WTC11 (cell line): ENCODE measurements around the gene RABL6. TPM values are rescaled to one million over a fixed set of nuclear protein-coding genes. Genes with fewer than 3 reads are reported as not detected.
"Not testable (repeated sequence)": the region's sequence is repeated elsewhere in the genome, so short reads cannot be mapped to it uniquely, and the experiment has no call there.

ENCODE experiments used
- ATAC-seq: fragments of 200-7000 bp; cut with Tn5 transposase; 2 replicates; pipeline ENCODE4 v1.10.0; 2021; ENCODE audit warnings: mild to moderate bottlenecking, moderate library complexity
- CTCF ChIA-PET: fragments of 300-600 bp; sonication (Branson Sonifier 250); formaldehyde crosslinking; loops from one replicate; lab custom pipeline; 2021; ENCODE audit warnings: antibody characterized with exemption; lab: Charles Lee
- POLR2A ChIA-PET: fragments of 350-600 bp; sonication (Branson Sonifier 250); formaldehyde crosslinking; loops from one replicate; lab custom pipeline; 2021; ENCODE audit warnings: antibody characterized with exemption; lab: Charles Lee
- DNase-seq: peaks from one replicate; pipeline ENCODE4 v3.0.0; 2021; ENCODE audit warnings: low spot score
- H3K27ac Mint-ChIP-seq: 2 replicates; pipeline ENCODE4 v1.8.0; 2021; ENCODE audit warnings: mixed read lengths
- H3K27me3 Mint-ChIP-seq: 2 replicates; pipeline ENCODE4 v1.8.0; 2021; ENCODE audit warnings: low read depth, mild to moderate bottlenecking, moderate library complexity, mixed read lengths
- H3K36me3 Mint-ChIP-seq: 2 replicates; pipeline ENCODE4 v1.8.0; 2021; ENCODE audit warnings: mixed read lengths
- H3K4me1 Mint-ChIP-seq: 2 replicates; pipeline ENCODE4 v1.8.0; 2022; ENCODE audit warnings: mixed read lengths
- H3K4me3 Mint-ChIP-seq: 2 replicates; pipeline ENCODE4 v1.8.0; 2021; ENCODE audit warnings: mild to moderate bottlenecking, moderate library complexity, mixed read lengths
- H3K9me3 Mint-ChIP-seq: 2 replicates; pipeline ENCODE4 v1.8.0; 2021; ENCODE audit warnings: mixed read lengths
- CREM ChIP-seq: sonication (generic); formaldehyde crosslinking; IDR thresholded peaks from 2 replicates; pipeline ENCODE4 v1.8.1; 2022; ENCODE audit warnings: mild to moderate bottlenecking, missing genetic modification reagents, moderate library complexity
- ELF4 ChIP-seq: sonication (generic); formaldehyde crosslinking; IDR thresholded peaks from 2 replicates; pipeline ENCODE4 v1.8.1; 2022; ENCODE audit warnings: low read depth, mild to moderate bottlenecking, moderate library complexity, missing genetic modification reagents
- ESRRA ChIP-seq: sonication (generic); formaldehyde crosslinking; IDR thresholded peaks from 2 replicates; pipeline ENCODE4 v1.8.1; 2022; ENCODE audit warnings: mild to moderate bottlenecking, missing genetic modification reagents, borderline replicate concordance
- JAZF1 ChIP-seq: fragments of 250-450 bp; sonication (Bioruptor Pico); IDR thresholded peaks from 2 replicates; pipeline ENCODE4 v1.9.0; 2021; ENCODE audit warnings: moderate library complexity, mild to moderate bottlenecking, inconsistent platforms
- JUN ChIP-seq: sonication (generic); formaldehyde crosslinking; IDR thresholded peaks from 2 replicates; pipeline ENCODE4 v1.8.0; 2023; ENCODE audit warnings: mild to moderate bottlenecking, missing genetic modification reagents
- KAT7 ChIP-seq: sonication (generic); formaldehyde crosslinking; IDR thresholded peaks from 2 replicates; pipeline ENCODE4 v1.8.1; 2023; ENCODE audit warnings: missing genetic modification reagents, mild to moderate bottlenecking, borderline replicate concordance
- NFATC4 ChIP-seq: fragments of 250-450 bp; sonication (Bioruptor Pico); IDR thresholded peaks from 2 replicates; pipeline ENCODE4 v1.9.0; 2021; ENCODE audit warnings: mild to moderate bottlenecking
- SOX15 ChIP-seq: fragments of 250-450 bp; sonication (Bioruptor Pico); IDR thresholded peaks from 2 replicates; pipeline ENCODE4 v1.9.0; 2021; ENCODE audit warnings: mild to moderate bottlenecking
- TEAD1 ChIP-seq: sonication (generic); formaldehyde crosslinking; IDR thresholded peaks from 2 replicates; pipeline ENCODE4 v1.8.0; 2022; ENCODE audit warnings: mild to moderate bottlenecking, missing genetic modification reagents
- ZNF219 ChIP-seq: sonication (generic); formaldehyde crosslinking; IDR thresholded peaks from 2 replicates; pipeline ENCODE4 v1.8.0; 2023; ENCODE audit warnings: missing genetic modification reagents, mild to moderate bottlenecking, borderline replicate concordance
- ZNF232 ChIP-seq: sonication (generic); formaldehyde crosslinking; IDR thresholded peaks from 2 replicates; pipeline ENCODE4 v1.8.0; 2022; ENCODE audit warnings: mild to moderate bottlenecking, missing genetic modification reagents
- ZNF263 ChIP-seq: sonication (generic); formaldehyde crosslinking; IDR thresholded peaks from 2 replicates; pipeline ENCODE4 v1.8.1; 2022; ENCODE audit warnings: low read depth, mild to moderate bottlenecking, moderate library complexity, missing genetic modification reagents
- ZNF317 ChIP-seq: sonication (generic); formaldehyde crosslinking; IDR thresholded peaks from 2 replicates; pipeline ENCODE4 v1.8.1; 2023; ENCODE audit warnings: low read depth, mild to moderate bottlenecking, moderate library complexity, missing genetic modification reagents, borderline replicate concordance
- total RNA-seq: library from RNA; stranded (reverse); gene quantifications from 3 replicates; pipeline ENCODE4 v1.2.3, GENCODE V29; 2021
- TF ChIP-seq, protein P1 (sequence below): sonication (generic); formaldehyde crosslinking; IDR thresholded peaks from 2 replicates; pipeline ENCODE4 v1.8.1; 2023; ENCODE audit warnings: mild to moderate bottlenecking, moderate library complexity, missing genetic modification reagents
- TF ChIP-seq, protein P2 (sequence below): sonication (generic); formaldehyde crosslinking; IDR thresholded peaks from 2 replicates; pipeline ENCODE4 v1.8.0; 2022; ENCODE audit warnings: mild to moderate bottlenecking, missing genetic modification reagents
- TF ChIP-seq, protein P3 (sequence below): fragments of 250-450 bp; sonication (Bioruptor Pico); IDR thresholded peaks from 2 replicates; pipeline ENCODE4 v2.1.2; 2022; ENCODE audit warnings: mild to moderate bottlenecking, moderate library complexity
- TF ChIP-seq, protein P4 (sequence below): fragments of 250-450 bp; sonication (Bioruptor Pico); IDR thresholded peaks from 2 replicates; pipeline ENCODE4 v1.9.0; 2021; ENCODE audit warnings: mild to moderate bottlenecking
- TF ChIP-seq, protein P5 (sequence below): sonication (generic); formaldehyde crosslinking; IDR thresholded peaks from 2 replicates; pipeline ENCODE4 v1.8.1; 2023; ENCODE audit warnings: mild to moderate bottlenecking, missing genetic modification reagents, moderate library complexity
- TF ChIP-seq, protein P6 (sequence below): sonication (generic); formaldehyde crosslinking; IDR thresholded peaks from 2 replicates; pipeline ENCODE4 v1.8.1; 2022; ENCODE audit warnings: low read depth, mild to moderate bottlenecking, moderate library complexity, missing genetic modification reagents, borderline replicate concordance

The RABL6 gene
- total RNA-seq, 1 experiment from 2014 or later = 171 TPM

DNA sequence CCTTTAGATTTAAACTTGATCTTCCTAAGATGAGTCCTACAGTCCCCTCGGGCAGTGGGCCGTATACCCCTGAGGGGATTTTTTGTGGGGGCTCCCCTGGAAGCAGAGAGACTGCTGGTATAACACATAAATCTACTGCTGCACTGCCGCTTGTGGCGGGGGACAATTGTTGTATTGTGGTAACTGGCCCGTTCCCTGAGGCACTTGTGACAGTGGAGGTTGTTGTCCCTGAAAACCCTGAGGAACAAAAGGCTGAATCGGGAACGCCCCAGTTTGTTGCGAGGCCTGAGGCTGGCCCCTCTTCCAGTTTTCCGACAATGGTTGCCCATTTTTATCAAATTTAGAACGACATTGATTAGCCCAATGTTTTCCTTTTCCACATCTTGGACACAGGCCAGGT is 21.3 kb upstream of the RABL6 start:
- peaks cover 9% of the 10 kb centered on the region for H3K27me3 Mint-ChIP-seq
- H3K27ac Mint-ChIP-seq = no peak overlapping the region
- no peak overlapping the region for H3K4me3 Mint-ChIP-seq
- POLR2A ChIA-PET = no interaction called here
- H3K9me3 Mint-ChIP-seq = no peaks in the 10 kb centered on the region
- no peak for ATAC-seq
- TF ChIP-seq KAT7 (CRISPR knock-in tag) = no peak
- TF ChIP-seq JUN (CRISPR knock-in tag) = no peak
- TF ChIP-seq ZNF219 (CRISPR knock-in tag) = no peak
- TF ChIP-seq NFATC4 (CRISPR knock-in tag) = no peak
- TF ChIP-seq, protein P1, sequence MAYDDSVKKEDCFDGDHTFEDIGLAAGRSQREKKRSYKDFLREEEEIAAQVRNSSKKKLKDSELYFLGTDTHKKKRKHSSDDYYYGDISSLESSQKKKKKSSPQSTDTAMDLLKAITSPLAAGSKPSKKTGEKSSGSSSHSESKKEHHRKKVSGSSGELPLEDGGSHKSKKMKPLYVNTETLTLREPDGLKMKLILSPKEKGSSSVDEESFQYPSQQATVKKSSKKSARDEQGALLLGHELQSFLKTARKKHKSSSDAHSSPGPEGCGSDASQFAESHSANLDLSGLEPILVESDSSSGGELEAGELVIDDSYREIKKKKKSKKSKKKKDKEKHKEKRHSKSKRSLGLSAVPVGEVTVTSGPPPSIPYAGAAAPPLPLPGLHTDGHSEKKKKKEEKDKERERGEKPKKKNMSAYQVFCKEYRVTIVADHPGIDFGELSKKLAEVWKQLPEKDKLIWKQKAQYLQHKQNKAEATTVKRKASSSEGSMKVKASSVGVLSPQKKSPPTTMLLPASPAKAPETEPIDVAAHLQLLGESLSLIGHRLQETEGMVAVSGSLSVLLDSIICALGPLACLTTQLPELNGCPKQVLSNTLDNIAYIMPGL (CRISPR knock-in tag) = no peak
- no peak for TF ChIP-seq ELF4 (CRISPR knock-in tag)
- no peak for TF ChIP-seq JAZF1 (CRISPR knock-in tag)
- TF ChIP-seq ZNF232 = no peak
- no peak for TF ChIP-seq TEAD1 (CRISPR knock-in tag)
- no peak for TF ChIP-seq ZNF263 (CRISPR knock-in tag)
- TF ChIP-seq, protein P2, sequence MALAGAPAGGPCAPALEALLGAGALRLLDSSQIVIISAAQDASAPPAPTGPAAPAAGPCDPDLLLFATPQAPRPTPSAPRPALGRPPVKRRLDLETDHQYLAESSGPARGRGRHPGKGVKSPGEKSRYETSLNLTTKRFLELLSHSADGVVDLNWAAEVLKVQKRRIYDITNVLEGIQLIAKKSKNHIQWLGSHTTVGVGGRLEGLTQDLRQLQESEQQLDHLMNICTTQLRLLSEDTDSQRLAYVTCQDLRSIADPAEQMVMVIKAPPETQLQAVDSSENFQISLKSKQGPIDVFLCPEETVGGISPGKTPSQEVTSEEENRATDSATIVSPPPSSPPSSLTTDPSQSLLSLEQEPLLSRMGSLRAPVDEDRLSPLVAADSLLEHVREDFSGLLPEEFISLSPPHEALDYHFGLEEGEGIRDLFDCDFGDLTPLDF = no peak
- no peak for TF ChIP-seq ESRRA (CRISPR knock-in tag)
- TF ChIP-seq, protein P3, sequence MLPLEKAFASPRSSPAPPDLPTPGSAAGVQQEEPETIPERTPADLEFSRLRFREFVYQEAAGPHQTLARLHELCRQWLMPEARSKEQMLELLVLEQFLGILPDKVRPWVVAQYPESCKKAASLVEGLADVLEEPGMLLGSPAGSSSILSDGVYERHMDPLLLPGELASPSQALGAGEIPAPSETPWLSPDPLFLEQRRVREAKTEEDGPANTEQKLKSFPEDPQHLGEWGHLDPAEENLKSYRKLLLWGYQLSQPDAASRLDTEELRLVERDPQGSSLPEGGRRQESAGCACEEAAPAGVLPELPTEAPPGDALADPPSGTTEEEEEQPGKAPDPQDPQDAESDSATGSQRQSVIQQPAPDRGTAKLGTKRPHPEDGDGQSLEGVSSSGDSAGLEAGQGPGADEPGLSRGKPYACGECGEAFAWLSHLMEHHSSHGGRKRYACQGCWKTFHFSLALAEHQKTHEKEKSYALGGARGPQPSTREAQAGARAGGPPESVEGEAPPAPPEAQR = no peak
- TF ChIP-seq, protein P4, sequence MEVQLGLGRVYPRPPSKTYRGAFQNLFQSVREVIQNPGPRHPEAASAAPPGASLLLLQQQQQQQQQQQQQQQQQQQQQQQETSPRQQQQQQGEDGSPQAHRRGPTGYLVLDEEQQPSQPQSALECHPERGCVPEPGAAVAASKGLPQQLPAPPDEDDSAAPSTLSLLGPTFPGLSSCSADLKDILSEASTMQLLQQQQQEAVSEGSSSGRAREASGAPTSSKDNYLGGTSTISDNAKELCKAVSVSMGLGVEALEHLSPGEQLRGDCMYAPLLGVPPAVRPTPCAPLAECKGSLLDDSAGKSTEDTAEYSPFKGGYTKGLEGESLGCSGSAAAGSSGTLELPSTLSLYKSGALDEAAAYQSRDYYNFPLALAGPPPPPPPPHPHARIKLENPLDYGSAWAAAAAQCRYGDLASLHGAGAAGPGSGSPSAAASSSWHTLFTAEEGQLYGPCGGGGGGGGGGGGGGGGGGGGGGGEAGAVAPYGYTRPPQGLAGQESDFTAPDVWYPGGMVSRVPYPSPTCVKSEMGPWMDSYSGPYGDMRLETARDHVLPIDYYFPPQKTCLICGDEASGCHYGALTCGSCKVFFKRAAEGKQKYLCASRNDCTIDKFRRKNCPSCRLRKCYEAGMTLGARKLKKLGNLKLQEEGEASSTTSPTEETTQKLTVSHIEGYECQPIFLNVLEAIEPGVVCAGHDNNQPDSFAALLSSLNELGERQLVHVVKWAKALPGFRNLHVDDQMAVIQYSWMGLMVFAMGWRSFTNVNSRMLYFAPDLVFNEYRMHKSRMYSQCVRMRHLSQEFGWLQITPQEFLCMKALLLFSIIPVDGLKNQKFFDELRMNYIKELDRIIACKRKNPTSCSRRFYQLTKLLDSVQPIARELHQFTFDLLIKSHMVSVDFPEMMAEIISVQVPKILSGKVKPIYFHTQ (CRISPR knock-in tag) = no peak
- no peak for TF ChIP-seq SOX15
- no peak for TF ChIP-seq ZNF317
- no peak for TF ChIP-seq CREM
- TF ChIP-seq, protein P5, sequence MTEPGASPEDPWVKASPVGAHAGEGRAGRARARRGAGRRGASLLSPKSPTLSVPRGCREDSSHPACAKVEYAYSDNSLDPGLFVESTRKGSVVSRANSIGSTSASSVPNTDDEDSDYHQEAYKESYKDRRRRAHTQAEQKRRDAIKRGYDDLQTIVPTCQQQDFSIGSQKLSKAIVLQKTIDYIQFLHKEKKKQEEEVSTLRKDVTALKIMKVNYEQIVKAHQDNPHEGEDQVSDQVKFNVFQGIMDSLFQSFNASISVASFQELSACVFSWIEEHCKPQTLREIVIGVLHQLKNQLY (CRISPR knock-in tag) = no peak
- TF ChIP-seq, protein P6, sequence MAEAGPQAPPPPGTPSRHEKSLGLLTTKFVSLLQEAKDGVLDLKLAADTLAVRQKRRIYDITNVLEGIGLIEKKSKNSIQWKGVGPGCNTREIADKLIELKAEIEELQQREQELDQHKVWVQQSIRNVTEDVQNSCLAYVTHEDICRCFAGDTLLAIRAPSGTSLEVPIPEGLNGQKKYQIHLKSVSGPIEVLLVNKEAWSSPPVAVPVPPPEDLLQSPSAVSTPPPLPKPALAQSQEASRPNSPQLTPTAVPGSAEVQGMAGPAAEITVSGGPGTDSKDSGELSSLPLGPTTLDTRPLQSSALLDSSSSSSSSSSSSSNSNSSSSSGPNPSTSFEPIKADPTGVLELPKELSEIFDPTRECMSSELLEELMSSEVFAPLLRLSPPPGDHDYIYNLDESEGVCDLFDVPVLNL (CRISPR knock-in tag) = no peak
- TF ChIP-seq, all 79 proteins: peak for 0
- CTCF ChIA-PET = interaction anchor here (1.2 to 1.4 kb wide), 2 partner anchors 17 to 243 kb away, joined by 3 to 5 read pairs; no protein-coding TSS in a partner anchor
- no peaks in the 10 kb centered on the region for H3K36me3 Mint-ChIP-seq
- no peak for DNase-seq
- H3K4me1 Mint-ChIP-seq = peaks cover 9% of the 10 kb centered on the region

DNA sequence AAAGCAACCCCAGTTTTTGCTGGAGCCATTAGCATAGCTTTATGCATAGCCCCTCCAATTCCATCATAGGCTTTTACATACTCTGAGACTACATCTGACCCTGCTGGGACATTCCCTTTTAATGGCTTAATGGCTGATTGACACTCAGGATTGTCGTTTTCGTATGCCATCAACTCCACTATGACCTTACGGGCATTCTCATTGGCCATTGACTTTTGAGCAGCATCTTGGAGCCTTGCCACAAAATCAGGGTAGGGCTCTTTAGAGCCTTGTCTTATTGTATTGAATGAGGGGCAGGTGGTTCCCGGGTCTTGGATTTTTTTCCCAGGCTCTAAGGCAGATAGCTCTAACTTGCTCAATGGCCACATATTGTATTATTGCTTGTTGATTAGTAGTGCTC is 20.8 kb upstream of the RABL6 start:
- POLR2A ChIA-PET, H3K36me3 Mint-ChIP-seq, H3K4me3 Mint-ChIP-seq, DNase-seq, H3K4me1 Mint-ChIP-seq, H3K27me3 Mint-ChIP-seq, H3K9me3 Mint-ChIP-seq, ATAC-seq, H3K27ac Mint-ChIP-seq: not testable (repeated sequence)
- CTCF ChIA-PET = interaction anchor here (2.0 kb wide), 1 partner anchor 242 kb away, joined by 5 read pairs; no protein-coding TSS in a partner anchor
